Neural crest cell (in vitro differentiated cells): ENCODE measurements around the gene BCAM. TPM values are rescaled to one million over a fixed set of nuclear protein-coding genes. Genes with fewer than 3 reads are reported as not detected.

Experiments used
- DNase-seq: peaks from one replicate; pipeline ENCODE4 v3.0.0; 2021; ENCODE audit warnings: low read depth, mixed read lengths, low spot score
- H3K27ac Mint-ChIP-seq: one replicate; pipeline ENCODE4 v1.8.0; 2021; ENCODE audit warnings: mild to moderate bottlenecking, mixed read lengths; ENCODE audit not compliant: unreplicated experiment
- H3K27me3 Mint-ChIP-seq: 2 replicates; pipeline ENCODE4 v1.8.0; 2021; ENCODE audit warnings: low read depth, mild to moderate bottlenecking, mixed read lengths
- H3K36me3 Mint-ChIP-seq: 2 replicates; pipeline ENCODE4 v1.8.0; 2021; ENCODE audit warnings: low read depth, mild to moderate bottlenecking, mixed read lengths
- H3K4me1 Mint-ChIP-seq: 2 replicates; pipeline ENCODE4 v1.8.0; 2021; ENCODE audit warnings: mixed read lengths
- H3K4me3 Mint-ChIP-seq: one replicate; pipeline ENCODE4 v1.8.0; 2021; ENCODE audit warnings: mild to moderate bottlenecking, mixed read lengths
- H3K9me3 Mint-ChIP-seq: 2 replicates; pipeline ENCODE4 v1.8.0; 2021; ENCODE audit warnings: mixed read lengths
- CTCF ChIP-seq: fragments of 200-600 bp; sonication (generic); conservative IDR thresholded peaks from 2 replicates; pipeline ENCODE4 v1.5.0; 2021; ENCODE audit warnings: antibody characterized with exemption, mild to moderate bottlenecking
- total RNA-seq: library from RNA; stranded (reverse); gene quantifications from 2 replicates; pipeline ENCODE4 v1.2.1, GENCODE V29; 2021

BCAM gene
- total RNA-seq, 1 donor from 2014 or later: 5.5 TPM

GRCh38 chr19:44806291-44806690, 2.6 kb upstream of the BCAM start:
- peaks cover 24% of the 10 kb centered on the region for H3K27me3 Mint-ChIP-seq
- TF ChIP-seq CTCF: no peak
- no peak for DNase-seq
- no peaks in the 10 kb centered on the region for H3K9me3 Mint-ChIP-seq
- no peak overlapping the region for H3K4me3 Mint-ChIP-seq
- H3K4me1 Mint-ChIP-seq: peaks cover 19% of the 10 kb centered on the region
- no peak overlapping the region for H3K27ac Mint-ChIP-seq
- H3K36me3 Mint-ChIP-seq: no peaks in the 10 kb centered on the region

- Mint-ChIP-seq H3K36me3 (no peaks in the 10 kb centered on the region), H3K27ac (no peak overlapping the region), H3K27me3 (peaks cover 24% of the 10 kb centered on the region), H3K9me3 (no peaks in the 10 kb centered on the region), H3K4me1 (peaks cover 24% of the 10 kb centered on the region), H3K4me3 (no peak overlapping the region)
- no peak for DNase-seq
- no peak for TF ChIP-seq CTCF
These were observed 1.7 kb upstream of the BCAM start for GRCh38 chr19:44807162-44807561.

DNA sequence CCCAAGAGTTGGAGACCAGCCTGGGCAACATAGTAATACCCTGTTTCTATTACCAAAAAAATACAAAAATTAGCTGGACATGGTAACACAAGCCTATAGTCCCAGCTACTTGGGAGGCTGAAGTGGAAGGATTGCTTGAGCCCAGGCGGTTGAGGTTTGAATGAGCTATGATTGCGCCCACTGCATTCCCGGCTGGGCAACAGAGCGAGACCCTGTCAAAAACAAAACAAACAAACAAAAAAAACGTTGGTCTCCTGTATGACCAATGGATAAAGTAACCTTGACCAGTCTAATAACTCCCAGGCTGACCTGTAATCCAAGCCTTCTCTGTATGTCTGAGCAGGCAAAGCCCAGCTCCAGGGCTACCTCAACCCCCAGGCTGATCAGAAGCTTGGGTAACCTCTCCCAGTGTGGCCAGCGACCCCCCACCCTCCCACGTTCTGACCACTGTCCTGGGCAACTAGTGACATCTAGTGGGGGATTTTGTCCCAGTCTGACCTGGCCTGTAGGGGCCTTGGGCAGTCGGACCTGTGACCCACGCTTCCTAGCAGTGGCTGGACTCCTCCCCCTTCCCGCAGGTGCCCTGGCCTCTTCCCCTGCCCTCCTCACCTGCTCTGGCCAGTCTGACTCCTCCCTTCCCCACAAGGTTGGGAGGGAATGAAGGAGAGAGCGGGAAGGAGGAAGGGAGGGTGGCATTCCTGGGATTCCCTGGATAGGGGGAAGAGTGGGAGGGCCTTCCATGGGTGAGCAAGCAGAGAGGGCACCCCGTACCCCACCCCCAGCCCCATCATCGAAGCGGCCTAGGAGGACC, 1.0 kb upstream of the BCAM start:
- Mint-ChIP-seq H3K27me3 (peaks cover 24% of the 10 kb centered on the region), H3K36me3 (no peaks in the 10 kb centered on the region), H3K4me3 (peak overlapping the region; percentile 59), H3K27ac (no peak overlapping the region), H3K9me3 (no peaks in the 10 kb centered on the region), H3K4me1 (peaks cover 24% of the 10 kb centered on the region)
- peak; percentile 63 for DNase-seq
- peak; percentile 53 for TF ChIP-seq CTCF

DNA sequence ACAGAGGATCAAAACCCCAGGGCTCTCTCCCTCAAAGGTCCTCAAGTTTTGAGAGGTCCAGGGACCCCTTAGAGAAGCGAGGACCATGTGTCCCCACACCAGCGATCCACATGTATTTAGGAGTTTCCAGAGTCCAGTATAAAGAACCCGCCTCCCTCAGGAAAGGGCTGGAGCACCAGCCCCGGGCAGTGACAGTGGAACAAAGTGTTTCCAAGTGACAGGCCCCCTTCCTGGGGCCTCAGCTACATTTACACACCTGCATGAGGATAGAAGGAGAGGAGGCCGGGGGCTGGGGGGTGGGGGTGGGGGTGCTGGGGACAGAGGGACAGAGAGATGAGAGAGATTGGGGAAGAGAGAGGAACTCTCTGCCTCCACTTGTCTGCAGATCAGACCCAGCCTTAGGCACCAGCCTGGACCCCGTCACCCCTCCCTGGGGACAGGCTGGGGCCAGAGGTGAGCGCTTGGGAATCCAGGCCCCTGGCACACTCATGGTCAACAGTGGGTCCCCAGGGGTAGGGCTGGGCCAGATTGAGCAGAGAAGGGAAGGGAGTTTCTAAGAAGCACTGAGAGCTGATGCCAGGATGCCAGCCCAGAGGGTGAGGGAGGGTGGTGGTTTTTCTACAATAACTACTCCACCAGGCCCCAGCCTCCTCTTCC, 802 bp downstream of the BCAM start:
- peaks cover 31% of the 10 kb centered on the region for H3K4me1 Mint-ChIP-seq
- no peaks in the 10 kb centered on the region for H3K36me3 Mint-ChIP-seq
- H3K4me3 Mint-ChIP-seq: peak overlapping the region; percentile 62
- H3K27me3 Mint-ChIP-seq: peaks cover 15% of the 10 kb centered on the region
- no peaks in the 10 kb centered on the region for H3K9me3 Mint-ChIP-seq
- DNase-seq: no peak
- no peak overlapping the region for H3K27ac Mint-ChIP-seq
- TF ChIP-seq CTCF: no peak

GRCh38 chr19:44810234-44811121, 1.6 kb downstream of the BCAM start:
- TF ChIP-seq CTCF: no peak
- H3K4me1 Mint-ChIP-seq: peaks cover 31% of the 10 kb centered on the region
- H3K36me3 Mint-ChIP-seq: no peaks in the 10 kb centered on the region
- no peak overlapping the region for H3K27ac Mint-ChIP-seq
- no peak overlapping the region for H3K4me3 Mint-ChIP-seq
- H3K27me3 Mint-ChIP-seq: peaks cover 9% of the 10 kb centered on the region
- no peaks in the 10 kb centered on the region for H3K9me3 Mint-ChIP-seq
- no peak for DNase-seq
